HEK293 (cell line): Measurements from ENCODE around the gene CCDC146.

ENCODE experiments used
- CTCF ChIA-PET: fragments of 350-600 bp; formaldehyde crosslinking; extraction: SDS; loops from one replicate; lab custom pipeline; 2021; ENCODE audit warnings: antibody characterized with exemption; lab: Yijun Ruan, JAX
- POLR2A ChIA-PET: fragments of 300-600 bp; formaldehyde crosslinking; extraction: SDS; loops from one replicate; lab custom pipeline; 2020; ENCODE audit warnings: antibody characterized with exemption, inconsistent platforms; lab: Yijun Ruan, JAX
- H3K27ac ChIP-seq: fragments of 200-500 bp; sonication (Bioruptor generic); 2 replicates; pipeline ENCODE4 v1.5.1; 2014; ENCODE audit warnings: low read depth, low read length, control low read depth, inconsistent platforms; ENCODE audit errors: extremely low read depth
- H3K36me3 ChIP-seq, 2 experiments: fragments of 200-500 bp in 1 of 2; sonication (Bioruptor generic) in 1 of 2; 1 replicate in 1 of 2; 2 replicates in 1 of 2; pipeline ENCODE4 v1.5.1; 2014 to 2017; ENCODE audit warnings: inconsistent platforms in 2 of 2, low read length in 2 of 2; ENCODE audit not compliant: control insufficient read depth in 2 of 2, insufficient read depth in 1 of 2
- H3K4me1 ChIP-seq: fragments of 200-500 bp; sonication (Bioruptor generic); 2 replicates; pipeline ENCODE4 v1.5.1; 2014; ENCODE audit warnings: mild to moderate bottlenecking, low read length, inconsistent platforms; ENCODE audit not compliant: control insufficient read depth, insufficient read depth
- H3K4me3 ChIP-seq: 2 replicates; pipeline ENCODE4 v1.5.1; 2011; ENCODE audit warnings: low read depth, mild to moderate bottlenecking, control low read depth, low read length, moderate library complexity
- H3K9me3 ChIP-seq: fragments of 200-500 bp; sonication (Bioruptor generic); 2 replicates; pipeline ENCODE4 v1.5.1; 2014; ENCODE audit warnings: low read depth, low read length, inconsistent platforms; ENCODE audit not compliant: control insufficient read depth, insufficient read depth
- GFI1B ChIP-seq: fragments of 450-650 bp; formaldehyde crosslinking; IDR thresholded peaks from 2 replicates; pipeline ENCODE4 v1.5.1; 2016; ENCODE audit warnings: missing biosample characterization, missing genetic modification characterization
- MZF1 ChIP-seq: fragments of 450-650 bp; formaldehyde crosslinking; IDR thresholded peaks from 2 replicates; pipeline ENCODE4 v1.5.1; 2017; ENCODE audit warnings: missing biosample characterization, missing genetic modification characterization, borderline replicate concordance
- OSR2 ChIP-seq: fragments of 450-650 bp; formaldehyde crosslinking; IDR thresholded peaks from 2 replicates; pipeline ENCODE4 v1.5.1; 2016; ENCODE audit warnings: missing biosample characterization, missing genetic modification characterization
- ZFHX2 ChIP-seq: fragments of 450-650 bp; formaldehyde crosslinking; conservative IDR thresholded peaks from 2 replicates; pipeline ENCODE4 v1.5.1; 2016; ENCODE audit warnings: missing biosample characterization, missing genetic modification characterization
- ZFP37 ChIP-seq: fragments of 450-650 bp; formaldehyde crosslinking; IDR thresholded peaks from 2 replicates; pipeline ENCODE4 v1.5.1; 2016; ENCODE audit warnings: missing biosample characterization, missing genetic modification characterization
- ZNF19 ChIP-seq: fragments of 450-650 bp; formaldehyde crosslinking; IDR thresholded peaks from 2 replicates; pipeline ENCODE4; 2016; ENCODE audit warnings: missing biosample characterization, missing genetic modification characterization, low read depth
- ZNF354C ChIP-seq: fragments of 450-650 bp; formaldehyde crosslinking; IDR thresholded peaks from 2 replicates; pipeline ENCODE4 v1.5.1; 2016; ENCODE audit warnings: missing biosample characterization, missing genetic modification characterization, low read depth, borderline replicate concordance
- ZNF473 ChIP-seq: fragments of 450-650 bp; formaldehyde crosslinking; IDR thresholded peaks from 2 replicates; pipeline ENCODE4 v1.5.1; 2017; ENCODE audit warnings: missing biosample characterization, missing genetic modification characterization
- ZNF521 ChIP-seq: fragments of 450-650 bp; formaldehyde crosslinking; IDR thresholded peaks from 2 replicates; pipeline ENCODE4 v1.5.1; 2017; ENCODE audit warnings: missing biosample characterization, mild to moderate bottlenecking, missing genetic modification characterization
- ZNF544 ChIP-seq: fragments of 450-650 bp; formaldehyde crosslinking; IDR thresholded peaks from 2 replicates; pipeline ENCODE4 v1.5.0; 2017; ENCODE audit warnings: missing biosample characterization, missing genetic modification characterization
- ZNF561 ChIP-seq: fragments of 450-650 bp; IDR thresholded peaks from 2 replicates; pipeline ENCODE4 v1.5.1; 2018; ENCODE audit warnings: missing biosample characterization, missing genetic modification characterization, borderline replicate concordance
- ZNF664 ChIP-seq: fragments of 450-650 bp; formaldehyde crosslinking; IDR thresholded peaks from 2 replicates; pipeline ENCODE4 v1.5.1; 2016; ENCODE audit warnings: missing biosample characterization, missing genetic modification characterization
- ZNF776 ChIP-seq: fragments of 450-650 bp; formaldehyde crosslinking; IDR thresholded peaks from 2 replicates; pipeline ENCODE4 v1.5.0; 2017; ENCODE audit warnings: missing biosample characterization, missing genetic modification characterization, borderline replicate concordance
- ZNF777 ChIP-seq: fragments of 450-650 bp; formaldehyde crosslinking; IDR thresholded peaks from 2 replicates; pipeline ENCODE4 v1.5.1; 2017; ENCODE audit warnings: missing biosample characterization, missing genetic modification characterization, borderline replicate concordance
- TF ChIP-seq, protein P1 (sequence below): fragments of 450-650 bp; formaldehyde crosslinking; IDR thresholded peaks from 2 replicates; pipeline ENCODE4; 2016; ENCODE audit warnings: missing biosample characterization, missing genetic modification characterization
- TF ChIP-seq, protein P2 (sequence below): fragments of 450-650 bp; formaldehyde crosslinking; IDR thresholded peaks from 2 replicates; pipeline ENCODE4 v1.5.1; 2016; ENCODE audit warnings: missing biosample characterization, missing genetic modification characterization
- TF ChIP-seq, protein P3 (sequence below): fragments of 450-650 bp; formaldehyde crosslinking; IDR thresholded peaks from 2 replicates; pipeline ENCODE4 v1.5.1; 2016; ENCODE audit warnings: missing biosample characterization, missing genetic modification characterization
- TF ChIP-seq, protein P4 (sequence below): fragments of 450-650 bp; IDR thresholded peaks from 2 replicates; pipeline ENCODE4 v1.5.1; 2018; ENCODE audit warnings: missing biosample characterization, mild to moderate bottlenecking, missing genetic modification characterization
- TF ChIP-seq, protein P5 (sequence below): fragments of 450-650 bp; IDR thresholded peaks from 2 replicates; pipeline ENCODE4 v1.5.1; 2018; ENCODE audit warnings: missing biosample characterization, missing genetic modification characterization

CCDC146 gene

DNA sequence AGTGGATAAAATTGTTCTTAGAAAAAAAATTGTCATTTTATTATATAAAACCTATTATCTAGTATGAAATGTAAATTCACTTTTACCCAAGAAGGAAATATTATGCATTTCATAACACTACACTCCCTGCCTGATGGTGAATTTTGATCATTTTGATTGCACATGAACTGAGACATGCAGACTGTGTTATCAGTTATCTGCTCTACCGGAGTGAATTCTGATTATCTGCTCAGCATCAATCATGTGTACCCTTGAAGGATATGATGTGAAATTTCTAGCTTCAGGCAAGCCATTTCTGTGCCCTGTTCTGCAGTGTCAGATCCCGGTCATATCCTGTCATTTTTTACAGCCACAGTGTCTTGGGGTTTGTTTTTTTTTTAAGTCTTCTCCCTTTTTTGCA lies 162.2 kb downstream of the CCDC146 start:
- Histone ChIP-seq H3K9me3 (no peaks in the 10 kb centered on the region), H3K36me3 (no peaks in the 10 kb centered on the region), H3K27ac (no peak overlapping the region), H3K4me1 (no peaks in the 10 kb centered on the region), H3K4me3 (no peak overlapping the region)
- ChIA-PET CTCF (no interaction called here), POLR2A (no interaction called here)
- no peak for TF ChIP-seq OSR2
- no peak for TF ChIP-seq GFI1B (tag by site-specific recombination)
- TF ChIP-seq MZF1 (tag by site-specific recombination), result no peak
- TF ChIP-seq ZNF664 (tag by site-specific recombination), result no peak

DNA sequence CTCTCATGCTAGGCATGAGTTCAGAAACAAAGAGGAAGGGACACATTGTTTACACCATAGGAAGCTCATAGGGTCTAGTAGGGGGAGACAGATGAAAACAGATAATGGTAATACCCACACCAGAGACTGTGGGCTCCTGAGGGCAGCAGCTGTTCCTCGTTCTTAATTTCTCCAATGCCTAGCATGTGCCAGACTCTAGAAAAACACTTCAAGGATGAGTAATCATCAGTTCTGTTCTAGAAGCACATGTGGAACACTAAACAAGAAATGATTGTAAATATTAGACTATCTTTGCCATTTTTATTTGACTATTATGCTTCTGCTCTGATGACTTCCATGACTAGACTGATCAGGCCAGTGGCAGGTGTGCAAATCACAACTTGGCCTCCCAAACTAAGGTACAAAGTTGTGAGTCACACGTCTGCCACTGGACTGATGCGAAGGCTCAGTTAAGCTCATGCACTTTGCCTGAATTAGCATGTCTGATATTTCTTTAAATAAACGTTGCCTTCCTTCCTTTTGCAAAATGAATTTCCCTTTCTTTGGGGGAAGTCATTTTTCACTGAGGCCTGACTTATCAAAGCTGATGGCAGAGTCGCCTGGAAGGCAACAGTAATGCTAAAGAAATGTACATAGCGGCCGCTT lies 166.4 kb downstream of the CCDC146 start:
- ChIA-PET CTCF (interaction anchor here (0.6 to 1.1 kb wide), 2 partner anchors 23 to 174 kb away, joined by 3 read pairs; no protein-coding TSS in a partner anchor), POLR2A (no interaction called here)
- Histone ChIP-seq H3K4me1 (no peaks in the 10 kb centered on the region), H3K4me3 (no peak overlapping the region), H3K27ac (no peak overlapping the region), H3K9me3 (no peaks in the 10 kb centered on the region), H3K36me3 (no peaks in the 10 kb centered on the region)
- TF ChIP-seq ZNF354C (tag by site-specific recombination) (no peak), ZNF776 (tag by site-specific recombination) (no peak), ZNF473 (tag by site-specific recombination) (no peak), ZFHX2 (no peak), ZNF521 (tag by site-specific recombination) (no peak), ZNF561 (tag by site-specific recombination) (no peak), ZNF544 (tag by site-specific recombination) (no peak), ZNF19 (no peak)
- TF ChIP-seq, protein P1, sequence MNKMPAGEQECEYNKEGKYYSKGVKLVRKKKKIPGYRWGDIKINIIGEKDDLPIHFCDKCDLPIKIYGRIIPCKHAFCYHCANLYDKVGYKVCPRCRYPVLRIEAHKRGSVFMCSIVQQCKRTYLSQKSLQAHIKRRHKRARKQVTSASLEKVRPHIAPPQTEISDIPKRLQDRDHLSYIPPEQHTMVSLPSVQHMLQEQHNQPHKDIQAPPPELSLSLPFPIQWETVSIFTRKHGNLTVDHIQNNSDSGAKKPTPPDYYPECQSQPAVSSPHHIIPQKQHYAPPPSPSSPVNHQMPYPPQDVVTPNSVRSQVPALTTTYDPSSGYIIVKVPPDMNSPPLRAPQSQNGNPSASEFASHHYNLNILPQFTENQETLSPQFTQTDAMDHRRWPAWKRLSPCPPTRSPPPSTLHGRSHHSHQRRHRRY (tag by site-specific recombination), result no peak
- TF ChIP-seq, protein P2, sequence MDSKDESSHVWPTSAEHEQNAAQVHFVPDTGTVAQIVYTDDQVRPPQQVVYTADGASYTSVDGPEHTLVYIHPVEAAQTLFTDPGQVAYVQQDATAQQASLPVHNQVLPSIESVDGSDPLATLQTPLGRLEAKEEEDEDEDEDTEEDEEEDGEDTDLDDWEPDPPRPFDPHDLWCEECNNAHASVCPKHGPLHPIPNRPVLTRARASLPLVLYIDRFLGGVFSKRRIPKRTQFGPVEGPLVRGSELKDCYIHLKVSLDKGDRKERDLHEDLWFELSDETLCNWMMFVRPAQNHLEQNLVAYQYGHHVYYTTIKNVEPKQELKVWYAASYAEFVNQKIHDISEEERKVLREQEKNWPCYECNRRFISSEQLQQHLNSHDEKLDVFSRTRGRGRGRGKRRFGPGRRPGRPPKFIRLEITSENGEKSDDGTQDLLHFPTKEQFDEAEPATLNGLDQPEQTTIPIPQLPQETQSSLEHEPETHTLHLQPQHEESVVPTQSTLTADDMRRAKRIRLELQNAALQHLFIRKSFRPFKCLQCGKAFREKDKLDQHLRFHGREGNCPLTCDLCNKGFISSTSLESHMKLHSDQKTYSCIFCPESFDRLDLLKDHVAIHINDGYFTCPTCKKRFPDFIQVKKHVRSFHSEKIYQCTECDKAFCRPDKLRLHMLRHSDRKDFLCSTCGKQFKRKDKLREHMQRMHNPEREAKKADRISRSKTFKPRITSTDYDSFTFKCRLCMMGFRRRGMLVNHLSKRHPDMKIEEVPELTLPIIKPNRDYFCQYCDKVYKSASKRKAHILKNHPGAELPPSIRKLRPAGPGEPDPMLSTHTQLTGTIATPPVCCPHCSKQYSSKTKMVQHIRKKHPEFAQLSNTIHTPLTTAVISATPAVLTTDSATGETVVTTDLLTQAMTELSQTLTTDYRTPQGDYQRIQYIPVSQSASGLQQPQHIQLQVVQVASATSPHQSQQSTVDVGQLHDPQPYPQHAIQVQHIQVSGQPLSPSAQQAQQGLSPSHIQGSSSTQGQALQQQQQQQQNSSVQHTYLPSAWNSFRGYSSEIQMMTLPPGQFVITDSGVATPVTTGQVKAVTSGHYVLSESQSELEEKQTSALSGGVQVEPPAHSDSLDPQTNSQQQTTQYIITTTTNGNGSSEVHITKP (tag by site-specific recombination), result no peak
- TF ChIP-seq, protein P3, sequence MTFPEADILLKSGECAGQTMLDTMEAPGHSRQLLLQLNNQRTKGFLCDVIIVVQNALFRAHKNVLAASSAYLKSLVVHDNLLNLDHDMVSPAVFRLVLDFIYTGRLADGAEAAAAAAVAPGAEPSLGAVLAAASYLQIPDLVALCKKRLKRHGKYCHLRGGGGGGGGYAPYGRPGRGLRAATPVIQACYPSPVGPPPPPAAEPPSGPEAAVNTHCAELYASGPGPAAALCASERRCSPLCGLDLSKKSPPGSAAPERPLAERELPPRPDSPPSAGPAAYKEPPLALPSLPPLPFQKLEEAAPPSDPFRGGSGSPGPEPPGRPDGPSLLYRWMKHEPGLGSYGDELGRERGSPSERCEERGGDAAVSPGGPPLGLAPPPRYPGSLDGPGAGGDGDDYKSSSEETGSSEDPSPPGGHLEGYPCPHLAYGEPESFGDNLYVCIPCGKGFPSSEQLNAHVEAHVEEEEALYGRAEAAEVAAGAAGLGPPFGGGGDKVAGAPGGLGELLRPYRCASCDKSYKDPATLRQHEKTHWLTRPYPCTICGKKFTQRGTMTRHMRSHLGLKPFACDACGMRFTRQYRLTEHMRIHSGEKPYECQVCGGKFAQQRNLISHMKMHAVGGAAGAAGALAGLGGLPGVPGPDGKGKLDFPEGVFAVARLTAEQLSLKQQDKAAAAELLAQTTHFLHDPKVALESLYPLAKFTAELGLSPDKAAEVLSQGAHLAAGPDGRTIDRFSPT, result no peak

DNA sequence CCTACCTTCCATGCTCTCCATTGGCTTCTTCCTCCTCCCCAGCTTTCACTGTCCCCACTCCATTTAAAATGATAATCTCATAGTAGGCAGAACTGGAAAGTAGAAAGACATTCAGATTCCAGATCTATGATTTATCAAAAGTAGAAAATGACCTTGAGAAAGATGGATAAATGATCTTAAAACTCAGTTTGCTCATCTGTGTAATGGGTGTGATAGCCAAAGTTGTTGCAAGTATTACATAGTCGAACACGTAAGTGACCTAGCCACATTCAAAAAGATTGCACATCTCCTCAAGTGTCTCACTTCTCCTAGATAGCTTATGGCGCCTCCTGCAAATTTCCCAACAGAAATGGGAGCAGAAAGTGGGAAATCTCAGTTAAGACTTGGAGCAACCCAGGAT lies 167.0 kb downstream of the CCDC146 start:
- POLR2A ChIA-PET, result no interaction called here
- H3K4me1 ChIP-seq, result no peaks in the 10 kb centered on the region
- no peaks in the 10 kb centered on the region for H3K36me3 ChIP-seq
- H3K9me3 ChIP-seq, result no peaks in the 10 kb centered on the region
- H3K4me3 ChIP-seq, result no peak overlapping the region
- CTCF ChIA-PET, result interaction anchor here (1.1 kb wide), 1 partner anchor 23 kb away, joined by 3 read pairs; no protein-coding TSS in a partner anchor
- H3K27ac ChIP-seq, result no peak overlapping the region
- TF ChIP-seq ZFP37 (tag by site-specific recombination) (no peak), ZNF777 (tag by site-specific recombination) (no peak)
- TF ChIP-seq, protein P4, sequence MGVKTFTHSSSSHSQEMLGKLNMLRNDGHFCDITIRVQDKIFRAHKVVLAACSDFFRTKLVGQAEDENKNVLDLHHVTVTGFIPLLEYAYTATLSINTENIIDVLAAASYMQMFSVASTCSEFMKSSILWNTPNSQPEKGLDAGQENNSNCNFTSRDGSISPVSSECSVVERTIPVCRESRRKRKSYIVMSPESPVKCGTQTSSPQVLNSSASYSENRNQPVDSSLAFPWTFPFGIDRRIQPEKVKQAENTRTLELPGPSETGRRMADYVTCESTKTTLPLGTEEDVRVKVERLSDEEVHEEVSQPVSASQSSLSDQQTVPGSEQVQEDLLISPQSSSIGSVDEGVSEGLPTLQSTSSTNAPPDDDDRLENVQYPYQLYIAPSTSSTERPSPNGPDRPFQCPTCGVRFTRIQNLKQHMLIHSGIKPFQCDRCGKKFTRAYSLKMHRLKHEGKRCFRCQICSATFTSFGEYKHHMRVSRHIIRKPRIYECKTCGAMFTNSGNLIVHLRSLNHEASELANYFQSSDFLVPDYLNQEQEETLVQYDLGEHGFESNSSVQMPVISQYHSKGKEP (tag by site-specific recombination), result no peak
- TF ChIP-seq, protein P5, sequence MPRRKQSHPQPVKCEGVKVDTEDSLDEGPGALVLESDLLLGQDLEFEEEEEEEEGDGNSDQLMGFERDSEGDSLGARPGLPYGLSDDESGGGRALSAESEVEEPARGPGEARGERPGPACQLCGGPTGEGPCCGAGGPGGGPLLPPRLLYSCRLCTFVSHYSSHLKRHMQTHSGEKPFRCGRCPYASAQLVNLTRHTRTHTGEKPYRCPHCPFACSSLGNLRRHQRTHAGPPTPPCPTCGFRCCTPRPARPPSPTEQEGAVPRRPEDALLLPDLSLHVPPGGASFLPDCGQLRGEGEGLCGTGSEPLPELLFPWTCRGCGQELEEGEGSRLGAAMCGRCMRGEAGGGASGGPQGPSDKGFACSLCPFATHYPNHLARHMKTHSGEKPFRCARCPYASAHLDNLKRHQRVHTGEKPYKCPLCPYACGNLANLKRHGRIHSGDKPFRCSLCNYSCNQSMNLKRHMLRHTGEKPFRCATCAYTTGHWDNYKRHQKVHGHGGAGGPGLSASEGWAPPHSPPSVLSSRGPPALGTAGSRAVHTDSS (tag by site-specific recombination), result no peak
